Esophagus squamous epithelium (tissue), 4 donors: ENCODE data around the gene DRD4.

Source experiments
- POLR2A ChIP-seq, 4 donors: fragments of 450-650 bp; IDR thresholded peaks; one replicate each; pipeline ENCODE4 v1.6.1; 2017; ENCODE audit warnings: antibody characterized with exemption in 4 of 4, mild to moderate bottlenecking in 4 of 4, moderate library complexity in 3 of 4
- TF ChIP-seq, protein P1 (sequence below), 6 experiments: fragments of 450-650 bp in 4 of 6; fragments of 200-600 bp in 2 of 6; sonication (generic) in 2 of 6; IDR thresholded peaks; one replicate each; pipeline ENCODE4 v1.5.1; 2016 to 2019; ENCODE audit warnings: antibody characterized with exemption in 6 of 6, mild to moderate bottlenecking in 4 of 6, moderate library complexity in 4 of 6

- TF ChIP-seq, protein P1, sequence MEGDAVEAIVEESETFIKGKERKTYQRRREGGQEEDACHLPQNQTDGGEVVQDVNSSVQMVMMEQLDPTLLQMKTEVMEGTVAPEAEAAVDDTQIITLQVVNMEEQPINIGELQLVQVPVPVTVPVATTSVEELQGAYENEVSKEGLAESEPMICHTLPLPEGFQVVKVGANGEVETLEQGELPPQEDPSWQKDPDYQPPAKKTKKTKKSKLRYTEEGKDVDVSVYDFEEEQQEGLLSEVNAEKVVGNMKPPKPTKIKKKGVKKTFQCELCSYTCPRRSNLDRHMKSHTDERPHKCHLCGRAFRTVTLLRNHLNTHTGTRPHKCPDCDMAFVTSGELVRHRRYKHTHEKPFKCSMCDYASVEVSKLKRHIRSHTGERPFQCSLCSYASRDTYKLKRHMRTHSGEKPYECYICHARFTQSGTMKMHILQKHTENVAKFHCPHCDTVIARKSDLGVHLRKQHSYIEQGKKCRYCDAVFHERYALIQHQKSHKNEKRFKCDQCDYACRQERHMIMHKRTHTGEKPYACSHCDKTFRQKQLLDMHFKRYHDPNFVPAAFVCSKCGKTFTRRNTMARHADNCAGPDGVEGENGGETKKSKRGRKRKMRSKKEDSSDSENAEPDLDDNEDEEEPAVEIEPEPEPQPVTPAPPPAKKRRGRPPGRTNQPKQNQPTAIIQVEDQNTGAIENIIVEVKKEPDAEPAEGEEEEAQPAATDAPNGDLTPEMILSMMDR (IDR thresholded peaks at IDR 0.05) = no peak
- no peak for TF ChIP-seq POLR2A (IDR thresholded peaks at IDR 0.05)
Measured at GRCh38 chr11:659532-660085, 22.5 kb downstream of the DRD4 start.
